ENCODE results near the gene HHAT.

Gene HHAT

DNA sequence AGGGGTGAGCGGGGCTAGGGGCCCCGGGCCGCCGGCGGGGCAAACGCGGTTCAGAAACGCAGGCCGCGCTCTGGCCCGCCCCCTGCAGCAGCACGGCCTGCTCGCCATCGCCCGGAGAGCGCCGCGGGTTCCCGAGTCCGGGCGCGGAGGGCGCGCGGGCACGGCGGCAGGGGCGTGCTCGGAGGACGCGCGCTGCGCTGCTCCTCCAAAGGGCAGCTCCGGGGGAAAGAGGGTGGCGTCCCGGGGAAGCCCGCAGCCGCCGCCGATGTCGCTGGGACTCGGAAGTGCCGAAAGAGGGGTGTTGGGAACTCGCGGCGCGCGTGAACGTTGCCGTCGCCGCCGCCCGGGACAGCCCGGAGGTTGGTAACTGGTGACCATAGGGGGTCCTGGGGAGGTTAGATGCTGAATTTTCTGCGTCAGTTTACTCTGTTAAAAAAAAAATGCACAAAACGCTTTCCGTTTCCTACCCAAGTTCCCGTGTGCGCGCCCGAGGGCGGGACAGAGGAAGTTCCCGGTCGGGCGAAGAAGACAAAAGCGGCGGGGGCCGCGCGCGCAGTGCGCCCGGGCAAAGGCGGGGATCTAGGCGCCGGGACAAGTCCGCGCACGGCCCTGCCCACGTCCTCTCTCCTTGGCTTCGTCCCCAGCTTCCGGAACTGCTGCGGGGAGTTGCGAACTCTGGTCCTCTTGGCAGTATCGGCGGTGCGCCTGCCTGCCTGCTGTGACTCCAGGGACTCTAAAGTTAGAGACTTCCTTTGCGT is at the start of gene HHAT:
HHAT (plus strand) TSS at position 157 of the 758 bp plus-strand sequence. CDS start 20,074 bp downstream, outside the sequence.
- no peak for DNase-seq (ENCODE audit: low spot score)

DNA sequence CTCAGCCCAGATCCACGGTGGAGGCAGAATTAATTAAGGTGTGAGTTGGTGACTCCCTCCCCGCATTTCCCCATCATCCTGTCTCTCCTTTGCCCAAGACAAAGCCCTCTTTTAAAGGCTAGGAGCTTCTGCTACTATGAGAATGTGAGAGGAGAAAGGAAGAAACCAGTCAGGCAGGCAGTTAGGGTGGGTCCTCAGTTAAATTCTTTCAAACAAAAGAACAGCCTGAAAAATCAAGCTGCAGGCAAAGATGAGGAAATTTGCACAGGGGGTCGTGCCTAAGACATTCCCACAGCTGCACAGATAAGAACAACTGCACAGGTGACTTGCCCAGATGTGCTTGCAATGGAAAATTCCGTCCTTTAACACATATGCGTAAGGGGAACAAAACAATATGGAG is 48.5 kb upstream of the HHAT start:
- DNase-seq (ENCODE audit: low spot score), result no peak

DNA sequence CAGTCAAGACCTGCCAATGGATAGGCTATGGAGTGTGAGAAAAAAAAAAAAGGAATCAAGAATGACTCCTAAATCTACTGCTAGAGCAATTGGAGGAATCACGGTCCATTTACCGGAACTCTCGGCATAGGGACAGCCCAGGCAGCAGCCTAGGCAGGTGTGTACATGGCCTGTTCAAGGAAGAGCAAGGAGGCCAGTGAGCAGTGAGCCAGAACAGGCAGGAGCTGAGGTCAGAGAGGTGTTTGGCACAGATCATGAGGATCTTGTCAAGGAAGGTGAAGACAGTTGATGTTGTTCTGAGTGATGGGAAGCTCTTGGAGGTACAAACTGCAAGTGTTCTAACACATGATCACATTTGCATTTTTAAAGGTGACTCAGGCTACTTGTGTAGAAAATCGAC is 40.6 kb upstream of the HHAT start:
- DNase-seq (ENCODE audit: low spot score), result no peak

DNA sequence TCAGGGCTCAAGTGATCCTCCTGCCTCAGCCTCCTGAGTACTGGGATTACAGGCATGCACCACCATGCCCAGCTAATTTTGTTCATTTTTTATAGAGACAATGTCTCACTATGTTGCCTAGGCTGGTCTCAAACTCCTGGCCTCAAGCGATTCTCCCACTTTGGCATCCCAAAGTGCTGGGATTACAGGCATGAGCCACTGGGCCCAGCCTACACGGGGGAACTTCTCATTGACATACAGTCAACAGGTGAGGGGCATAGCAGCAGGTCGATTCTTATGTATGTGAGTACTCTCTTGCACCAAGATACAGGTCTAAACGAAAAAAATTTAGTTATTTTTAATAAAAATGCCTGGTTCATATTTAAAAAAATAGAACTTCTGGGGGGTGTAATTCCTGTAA is 39.5 kb upstream of the HHAT start:
- DNase-seq (ENCODE audit: low spot score), result no peak

DNA sequence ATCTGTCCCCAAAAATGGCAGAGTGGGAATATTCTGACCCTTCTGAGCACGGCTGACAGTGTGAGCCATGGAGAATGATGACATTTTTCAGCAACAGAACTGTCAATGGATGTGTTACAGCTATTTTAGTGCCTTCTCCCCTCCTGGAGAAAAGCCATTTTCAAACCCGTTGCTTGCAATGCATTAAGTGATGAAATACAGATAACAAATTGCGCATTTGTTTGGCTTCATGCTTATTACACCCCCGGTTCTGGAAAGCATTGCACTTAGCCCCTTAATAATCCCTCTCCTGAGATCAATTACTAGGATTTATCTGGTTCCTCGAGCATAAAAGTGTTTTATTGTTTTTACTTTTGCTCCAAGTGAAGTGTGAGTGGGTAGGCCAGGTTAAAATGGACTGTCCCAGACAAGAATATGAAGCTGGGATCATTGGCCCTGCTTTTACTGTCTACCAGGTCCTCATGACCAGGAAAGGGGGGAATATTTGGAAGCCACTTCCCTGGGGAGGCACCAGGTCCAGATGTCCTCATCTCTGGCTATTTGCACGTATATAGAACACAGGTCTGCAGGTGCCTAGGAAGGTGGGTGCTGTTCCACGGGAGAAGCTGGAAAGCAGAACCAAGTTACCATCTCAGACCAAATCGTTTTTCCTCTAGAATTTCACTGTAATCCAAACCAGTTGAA is 37.5 kb upstream of the HHAT start:
- no peak for DNase-seq (ENCODE audit: low spot score)

DNA sequence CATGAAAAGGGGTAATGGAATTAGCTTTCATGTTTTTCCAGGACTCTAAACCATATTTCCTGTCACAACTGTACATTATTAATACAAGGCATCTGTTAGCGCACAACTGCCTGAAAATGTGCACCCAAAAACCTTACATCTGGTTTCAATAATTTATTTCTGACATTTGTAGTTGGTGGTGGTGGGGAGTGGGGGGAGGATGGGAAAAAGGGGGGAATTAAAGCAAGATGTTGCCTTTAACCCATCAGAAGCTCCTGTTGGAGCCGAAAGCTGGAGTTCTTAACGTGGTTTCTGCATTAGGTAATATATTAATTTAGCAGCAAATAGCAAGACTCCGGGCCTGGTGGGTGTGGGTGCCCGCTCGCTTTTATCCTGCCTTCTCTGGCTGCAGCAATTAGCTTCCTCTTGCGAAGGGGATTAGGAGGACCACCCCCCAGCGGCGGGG is 36.9 kb upstream of the HHAT start:
- no peak for DNase-seq (ENCODE audit: low spot score)

DNA sequence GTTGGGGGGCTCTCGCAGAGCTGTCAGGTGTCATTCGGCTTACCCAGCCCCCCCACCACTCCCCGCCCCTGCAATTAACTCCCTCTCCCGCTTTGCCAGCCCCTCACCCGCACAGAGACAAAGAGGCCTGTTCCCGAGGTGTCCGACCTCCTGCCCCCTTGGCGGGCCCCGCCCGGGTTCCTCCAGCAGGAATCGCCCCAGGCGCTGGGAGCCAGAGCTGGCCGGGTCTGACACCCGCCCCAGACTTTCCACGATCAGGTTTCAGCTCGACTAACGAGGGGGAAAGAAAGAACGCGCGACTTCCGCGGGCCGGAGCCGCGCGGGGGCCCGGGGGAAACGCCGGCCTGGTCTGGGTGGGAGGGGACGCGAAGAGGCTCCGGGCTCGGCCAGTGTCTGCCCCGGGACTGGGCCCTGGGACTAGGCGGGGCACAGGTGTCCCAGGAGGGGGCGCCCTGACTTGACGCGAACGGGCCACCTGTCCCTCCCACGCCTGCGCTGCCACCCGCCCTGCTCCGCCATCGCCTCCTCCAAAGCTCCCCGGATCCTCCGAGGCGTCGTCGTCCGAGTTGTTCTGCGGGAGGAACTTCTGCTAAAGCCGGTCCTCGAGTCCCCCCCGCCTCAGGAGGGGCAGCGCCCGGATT is 36.4 kb upstream of the HHAT start:
- no peak for DNase-seq (ENCODE audit: low spot score)

DNA sequence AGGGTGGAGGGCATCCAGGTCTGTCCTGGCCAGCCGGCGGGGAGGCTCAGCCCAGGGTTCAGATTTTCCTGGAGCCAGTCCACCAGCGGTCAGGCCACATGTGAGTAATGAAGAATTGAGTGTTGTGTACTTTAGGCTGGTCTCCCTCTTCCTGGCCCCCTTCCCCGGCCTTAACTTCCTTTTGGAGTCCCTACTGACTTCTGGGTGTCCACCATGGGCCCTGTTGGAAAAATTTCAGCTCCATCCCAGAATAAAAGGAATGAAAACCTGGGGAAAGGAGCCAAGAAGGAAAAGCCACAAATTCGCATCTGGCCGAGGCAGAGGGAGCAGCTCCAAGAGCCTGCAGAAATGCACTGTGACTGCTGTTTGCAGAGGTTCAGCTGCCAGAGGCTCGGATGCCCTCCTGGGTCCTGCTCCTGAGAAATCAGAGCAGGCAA is 35.5 kb upstream of the HHAT start:
- DNase-seq (ENCODE audit: low spot score), result no peak

DNA sequence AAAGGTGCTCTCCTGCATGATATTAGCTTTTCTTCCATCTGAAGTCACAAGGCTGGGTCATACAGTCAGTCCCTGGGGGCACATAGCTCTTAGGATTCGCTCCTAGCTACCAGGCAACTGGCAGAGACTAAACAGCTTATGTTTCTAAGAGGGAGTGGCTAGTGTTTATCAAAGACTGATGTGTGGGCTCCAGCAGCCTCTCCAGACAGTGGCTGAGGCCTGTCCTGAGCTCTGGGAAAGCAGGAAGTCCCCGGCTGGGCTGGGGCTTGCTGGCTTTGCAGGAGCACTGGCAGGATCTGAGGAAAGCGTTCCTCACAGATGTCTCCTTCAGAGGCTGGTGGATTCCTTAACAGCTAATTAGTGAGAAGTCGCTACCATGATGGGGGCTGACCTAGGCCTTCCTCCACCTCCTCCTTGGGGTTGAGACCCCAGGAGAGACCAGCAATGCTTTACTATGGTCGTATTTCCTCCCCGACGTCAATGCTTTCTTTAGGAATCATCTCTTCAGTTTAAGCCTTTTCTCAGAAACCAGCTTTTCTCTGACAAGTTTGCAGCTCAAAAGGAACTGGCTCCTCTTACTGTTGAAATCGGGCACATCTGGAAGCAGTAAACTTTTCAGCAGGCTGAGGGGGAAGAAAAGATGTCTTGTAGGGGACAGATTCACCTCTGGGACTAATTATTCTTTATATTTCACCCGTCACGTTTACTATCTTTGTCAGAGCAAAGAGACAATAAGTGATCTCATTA is 33.5 kb upstream of the HHAT start:
- no peak for DNase-seq (ENCODE audit: low spot score)

DNA sequence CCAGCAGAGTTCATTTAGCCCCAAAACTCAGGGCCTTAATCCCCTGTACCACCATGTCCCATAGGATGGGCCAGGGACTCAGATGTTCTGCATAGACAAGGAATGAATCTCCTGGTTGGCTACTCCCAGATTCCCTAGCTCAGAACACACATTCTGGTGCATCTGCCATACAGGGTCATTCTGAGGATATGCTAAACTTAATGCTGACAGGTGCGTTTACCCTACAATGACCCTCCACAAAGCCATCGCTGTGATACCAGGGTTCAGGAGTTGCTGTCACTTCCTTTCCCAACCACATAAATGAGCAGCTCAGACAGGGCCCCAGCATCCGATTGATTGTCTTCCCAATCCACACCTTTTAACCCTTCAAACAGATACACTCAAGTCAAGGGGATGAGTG is 32.0 kb upstream of the HHAT start:
- no peak for DNase-seq (ENCODE audit: low spot score)

DNA sequence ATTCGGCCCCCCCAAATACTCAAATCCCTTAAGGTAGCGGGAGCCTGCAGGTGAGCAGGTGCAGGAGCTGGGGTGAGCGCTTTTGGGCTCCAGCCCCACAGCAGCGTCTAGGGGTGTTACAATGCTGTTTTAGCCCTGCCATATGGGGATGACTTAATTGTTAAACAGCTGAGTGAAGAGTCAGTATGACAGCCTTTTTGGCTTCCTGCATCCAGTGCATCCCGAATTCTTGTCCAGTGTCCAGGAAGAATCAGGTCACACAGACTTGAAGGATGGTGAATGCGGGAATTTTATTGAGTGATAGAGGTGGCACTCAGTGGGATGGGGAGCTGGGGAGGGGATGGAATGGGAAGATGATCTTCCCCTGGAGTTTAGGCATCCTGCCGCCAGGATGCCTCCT is 30.4 kb upstream of the HHAT start:
- DNase-seq (ENCODE audit: low spot score), result no peak

DNA sequence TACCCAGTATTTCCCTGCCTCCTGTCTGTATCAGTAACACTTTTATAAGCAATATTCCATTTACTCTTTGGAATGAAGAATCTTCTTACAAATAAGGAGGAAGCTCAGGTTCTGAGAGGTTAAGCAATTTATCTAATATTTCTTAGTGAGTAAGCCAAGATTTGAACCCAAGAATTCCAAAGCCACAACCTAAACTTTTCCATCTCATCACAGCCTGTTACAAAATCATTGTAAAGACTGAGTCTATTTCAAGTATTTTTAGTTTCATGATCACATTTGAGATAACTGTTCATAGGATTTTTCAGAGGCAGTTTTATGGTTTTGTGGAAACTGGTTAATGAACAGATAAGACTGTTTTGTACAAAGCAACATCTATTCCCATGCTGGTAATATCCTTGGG is 29.8 kb upstream of the HHAT start:
- no peak for DNase-seq (ENCODE audit: low spot score)

DNA sequence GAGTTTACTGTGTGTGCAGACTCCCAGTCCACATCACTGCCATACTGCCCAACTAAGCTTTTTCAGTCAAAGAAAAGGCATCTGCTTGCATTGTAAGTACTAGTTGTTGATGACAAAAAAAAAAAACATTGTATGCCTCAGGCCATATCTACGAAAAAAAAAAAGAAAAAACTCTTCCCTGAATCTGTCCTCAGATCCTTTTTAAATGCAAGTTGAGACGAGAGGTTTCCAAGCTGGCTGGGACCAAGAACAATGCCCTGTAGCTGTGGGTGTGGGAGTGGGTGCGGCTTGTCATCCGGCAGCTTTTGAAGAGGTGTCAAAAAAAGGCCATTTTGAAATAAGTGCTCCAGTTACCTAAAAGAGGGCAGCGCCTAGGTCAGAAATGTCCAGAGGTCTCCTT is 29.2 kb upstream of the HHAT start:
- DNase-seq (ENCODE audit: low spot score), result no peak

DNA sequence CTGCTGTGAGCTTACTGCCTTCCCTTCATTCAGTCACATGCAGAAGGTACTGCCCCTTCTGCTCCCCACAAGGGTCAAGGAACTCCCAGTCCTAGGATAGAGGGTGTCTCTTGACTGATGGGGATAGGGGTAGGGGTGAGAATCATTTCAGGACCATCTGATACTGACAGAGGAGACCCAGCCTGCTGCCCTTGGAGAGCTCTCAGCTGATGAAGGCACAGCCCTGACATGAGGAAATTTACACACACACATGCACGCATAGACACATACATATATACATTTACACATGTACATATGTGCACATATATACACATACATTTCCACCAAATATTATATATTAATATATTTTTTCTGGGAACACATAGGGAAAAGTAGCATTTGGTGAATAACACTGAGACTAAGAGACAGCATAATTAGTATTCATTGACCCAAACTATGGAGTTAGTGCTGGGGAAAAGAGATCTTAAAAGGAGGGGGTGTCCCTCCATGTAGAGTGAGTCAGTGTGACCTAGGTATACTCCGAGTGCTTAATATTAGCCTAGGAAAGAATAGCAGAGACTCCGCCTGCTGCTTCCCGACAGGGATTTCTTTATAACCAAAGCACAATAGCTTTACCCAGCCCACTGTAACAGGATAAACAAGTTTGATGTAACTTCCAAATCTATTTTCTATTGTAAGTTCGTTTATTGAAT is 27.6 kb upstream of the HHAT start:
- no peak for DNase-seq (ENCODE audit: low spot score)

DNA sequence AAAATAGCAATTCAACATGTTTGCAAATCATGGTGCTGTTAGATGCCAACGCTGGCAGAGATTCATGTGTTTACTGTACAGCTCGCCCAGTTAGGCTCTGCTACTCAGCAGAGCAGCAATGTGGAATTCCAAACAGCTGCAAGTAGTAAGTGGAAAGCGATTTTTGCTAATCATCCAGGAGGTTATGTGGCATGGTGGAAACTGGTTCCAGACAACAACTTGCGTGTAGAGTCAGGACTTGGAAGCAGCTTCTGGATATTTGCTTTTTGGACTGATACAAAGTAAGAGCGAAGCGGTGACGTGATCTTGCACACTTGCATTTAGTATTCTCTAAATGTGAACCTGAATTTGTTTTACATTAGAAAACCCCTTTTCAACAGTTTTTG is 27.1 kb upstream of the HHAT start:
- no peak for DNase-seq (ENCODE audit: low spot score)

DNA sequence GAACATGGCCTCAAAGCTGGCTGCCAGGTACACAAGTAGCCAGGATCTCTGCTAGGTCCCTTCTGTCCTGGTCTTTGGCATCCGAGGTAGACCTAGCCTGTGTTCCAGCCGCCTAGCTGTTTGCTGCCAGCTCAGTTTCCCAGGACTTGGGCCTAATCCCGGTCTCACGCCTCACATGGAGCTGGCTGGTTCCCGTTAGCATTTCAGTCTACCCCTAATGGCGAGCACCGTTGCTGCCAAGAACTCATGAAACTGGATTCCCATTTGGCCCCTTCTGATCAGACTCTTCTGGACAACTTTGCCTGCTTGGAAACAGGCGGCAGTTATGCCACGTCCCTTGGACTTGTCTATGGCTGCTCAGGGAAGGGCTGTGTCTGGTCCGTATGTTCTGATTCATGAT is 26.2 kb upstream of the HHAT start:
- DNase-seq (ENCODE audit: low spot score), result no peak

DNA sequence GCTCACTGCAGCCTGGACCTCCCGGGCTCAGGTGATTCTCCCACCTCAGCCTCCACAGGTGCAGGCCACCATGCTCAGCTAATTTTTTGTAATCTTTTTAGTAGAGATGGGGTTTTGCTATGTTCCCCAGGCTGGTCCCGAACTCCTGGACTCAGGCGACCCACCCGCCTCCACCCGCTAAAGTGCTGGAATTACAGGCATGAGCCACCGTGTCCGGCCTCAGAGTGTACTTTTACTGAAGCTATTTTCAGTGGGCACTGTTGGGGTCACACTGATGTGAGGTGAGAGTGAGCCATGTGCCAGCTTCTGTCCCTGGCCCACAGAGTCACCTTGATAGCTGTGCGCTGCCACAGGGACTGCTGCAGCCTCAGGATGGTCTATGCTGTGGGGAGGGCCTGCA is 25.3 kb upstream of the HHAT start:
- DNase-seq (ENCODE audit: low spot score), result no peak

DNA sequence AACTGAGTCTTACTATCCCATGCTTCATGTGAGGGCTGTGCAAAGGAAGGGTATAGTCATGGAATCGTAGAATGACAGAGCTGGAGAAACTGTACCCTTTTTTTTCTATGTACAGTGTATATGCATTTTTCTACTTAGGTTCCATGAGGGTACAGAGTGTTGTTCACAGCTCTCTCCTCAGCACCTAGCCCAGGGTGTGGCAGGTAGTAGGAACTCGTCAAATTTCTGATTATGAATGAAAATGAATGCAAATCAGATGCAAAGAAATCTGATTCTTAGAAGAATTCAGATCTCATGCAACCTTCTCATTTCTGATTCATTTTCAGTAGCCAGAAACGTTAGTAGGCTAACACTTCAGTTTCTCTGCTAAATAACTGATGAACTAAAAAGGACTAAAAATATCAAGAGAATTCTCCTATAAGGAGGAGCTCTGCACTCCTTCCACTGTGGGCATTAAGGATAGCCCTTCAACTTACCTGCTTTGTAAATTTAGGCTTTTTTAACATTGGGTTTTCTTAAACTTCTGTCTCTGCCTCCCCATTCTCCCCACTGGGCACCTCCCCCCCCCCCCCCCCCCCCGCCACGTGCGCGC is 18.0 kb upstream of the HHAT start:
- no peak for DNase-seq (ENCODE audit: low spot score)

DNA sequence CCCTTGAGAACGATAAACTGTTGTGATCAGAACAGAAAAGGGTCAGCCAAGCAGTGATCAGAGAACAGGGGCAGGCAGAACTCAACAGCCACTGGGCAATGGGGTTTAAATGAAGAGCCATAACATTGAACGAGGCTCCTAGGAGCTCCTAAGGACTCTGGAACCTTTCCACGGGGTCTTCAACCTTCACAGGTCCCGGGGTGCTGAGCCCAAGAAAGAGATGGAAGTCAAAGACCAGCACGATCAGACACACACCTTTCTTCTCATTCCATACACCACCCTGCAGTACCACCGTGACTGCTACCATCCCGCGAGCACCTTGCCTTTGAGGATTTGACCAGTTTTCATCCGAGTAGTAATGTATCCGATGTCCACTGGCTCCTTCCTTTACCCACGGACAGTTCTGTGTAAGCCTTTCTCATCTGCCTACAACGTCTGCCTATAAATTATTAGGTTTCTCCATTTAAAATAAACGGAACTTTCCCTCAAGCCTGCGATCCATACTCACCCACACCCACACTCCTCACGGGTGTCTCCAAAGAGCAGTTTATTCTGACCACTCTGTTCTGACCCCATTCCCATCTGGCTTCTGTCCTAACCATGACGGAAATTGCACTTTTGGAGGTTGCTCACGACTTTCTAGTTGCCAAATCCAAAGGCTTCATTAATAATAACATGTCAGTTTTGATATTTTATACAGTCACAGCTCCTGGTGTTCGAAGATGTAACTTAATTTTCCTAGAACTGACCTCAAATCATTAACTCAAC is 16.8 kb upstream of the HHAT start:
- no peak for DNase-seq (ENCODE audit: low spot score)

DNA sequence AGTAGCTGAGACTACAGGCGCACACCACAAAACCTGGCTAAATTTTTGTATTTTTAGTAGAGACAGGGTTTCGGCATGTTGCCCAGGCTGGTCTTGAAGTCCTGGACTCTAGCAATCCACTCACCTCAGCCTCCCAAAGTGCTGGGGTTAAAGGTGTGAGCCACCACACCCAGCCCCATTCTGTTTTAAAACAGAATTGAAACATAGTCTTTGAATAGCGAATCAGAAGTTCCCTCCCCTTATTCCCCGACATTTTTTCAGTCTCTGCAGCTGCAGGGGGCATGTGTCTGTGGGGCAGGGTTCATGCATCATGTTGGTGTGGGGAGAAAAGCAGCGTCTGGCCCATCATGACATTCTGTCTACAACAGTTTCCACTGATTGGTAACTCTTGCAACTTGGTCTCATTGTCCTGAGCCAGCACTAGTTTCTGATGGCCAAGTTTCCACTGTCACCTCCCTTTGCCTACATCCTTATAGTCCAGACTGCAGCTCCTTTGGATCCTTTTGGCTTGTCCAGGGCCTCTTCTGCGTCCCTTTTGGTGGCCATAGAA is 15.6 kb upstream of the HHAT start:
- no peak for DNase-seq (ENCODE audit: low spot score)

Data from hematopoietic multipotent progenitor cell treated with erythropoietin and hydrocortisone succinate and interleukin-3 and kit ligand, for 17 days (in vitro differentiated cells).